Esophagus muscularis mucosa (tissue), 3 donors: ENCODE measurements around the gene ALG14.
A peak's percentile ranks its signal among the peaks of the same experiment; 100 is the strongest.

Source experiments
- CTCF ChIP-seq, 3 experiments: fragments of 200-600 bp in 2 of 3; fragments of 450-650 bp in 1 of 3; sonication (generic) in 2 of 3; IDR thresholded peaks; one replicate each; pipeline ENCODE4 v1.5.1; 2017 to 2019; ENCODE audit warnings: antibody characterized with exemption in 3 of 3, mild to moderate bottlenecking in 2 of 3, moderate library complexity in 1 of 3
- POLR2A ChIP-seq: fragments of 450-650 bp; IDR thresholded peaks from one replicate; pipeline ENCODE4 v1.6.1; 2017; ENCODE audit warnings: antibody characterized with exemption, moderate library complexity, mild to moderate bottlenecking, low read depth
- POLR2AphosphoS5 ChIP-seq, 2 donors: sonication (generic); formaldehyde crosslinking; IDR thresholded peaks; one replicate each; pipeline ENCODE4 v1.6.1; 2017; ENCODE audit warnings: antibody characterized with exemption in 2 of 2

GRCh38 chr1:94947437-94947836 lies 125.3 kb downstream of the ALG14 start:
- TF ChIP-seq CTCF (IDR thresholded peaks at IDR 0.05) (no peak), POLR2A (no peak), POLR2AphosphoS5 (IDR thresholded peaks at IDR 0.05) (peak in 1 of 2 donors; percentile 7)
